ENCODE results near the gene FOXN3.
"Not testable (repeated sequence)": the region's sequence is repeated elsewhere in the genome, so short reads cannot be mapped to it uniquely, and the experiment has no call there.

The FOXN3 gene

DNA sequence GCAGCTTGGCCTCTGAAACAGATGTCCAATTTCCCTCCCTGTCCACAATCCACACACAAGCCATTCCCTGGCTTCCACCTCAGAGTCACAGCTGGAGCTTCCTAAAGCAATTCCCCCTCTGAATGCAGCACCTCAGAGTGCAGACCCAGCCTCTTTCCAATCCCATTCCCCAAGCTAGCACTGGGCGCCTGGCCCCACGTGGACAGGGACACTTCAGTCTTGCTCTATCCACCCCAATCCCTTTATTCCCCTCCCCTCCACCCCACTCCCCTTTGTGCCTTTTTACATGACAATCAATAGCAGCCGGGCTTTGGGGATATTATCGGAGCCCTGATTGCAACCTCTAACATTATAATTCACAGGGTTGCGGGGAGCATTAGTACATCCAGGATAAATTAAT, 300.0 kb downstream of the FOXN3 start:
- no peak for DNase-seq

- DNase-seq = no peak
These were observed 302.9 kb downstream of the FOXN3 start for GRCh38 chr14:89114109-89114508.

DNA sequence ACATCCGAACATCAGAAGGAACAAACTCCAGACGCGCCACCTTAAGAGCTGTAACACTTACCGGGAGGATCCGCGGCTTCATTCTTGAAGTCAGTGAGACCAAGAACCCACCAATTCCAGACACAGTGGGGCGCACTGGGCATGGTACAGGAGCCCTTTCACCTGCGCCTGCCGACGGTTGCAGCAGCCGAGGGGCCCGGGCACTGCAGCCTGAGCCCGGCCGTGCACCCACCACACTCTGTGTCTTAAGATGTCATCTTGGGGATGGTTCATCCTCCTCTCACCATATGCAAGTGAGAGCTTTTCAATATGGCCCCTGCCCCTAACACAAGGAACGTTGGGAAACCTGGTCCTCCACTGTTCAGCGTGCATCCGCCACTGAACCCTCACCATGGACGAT, 304.3 kb downstream of the FOXN3 start:
- DNase-seq = no peak

DNA sequence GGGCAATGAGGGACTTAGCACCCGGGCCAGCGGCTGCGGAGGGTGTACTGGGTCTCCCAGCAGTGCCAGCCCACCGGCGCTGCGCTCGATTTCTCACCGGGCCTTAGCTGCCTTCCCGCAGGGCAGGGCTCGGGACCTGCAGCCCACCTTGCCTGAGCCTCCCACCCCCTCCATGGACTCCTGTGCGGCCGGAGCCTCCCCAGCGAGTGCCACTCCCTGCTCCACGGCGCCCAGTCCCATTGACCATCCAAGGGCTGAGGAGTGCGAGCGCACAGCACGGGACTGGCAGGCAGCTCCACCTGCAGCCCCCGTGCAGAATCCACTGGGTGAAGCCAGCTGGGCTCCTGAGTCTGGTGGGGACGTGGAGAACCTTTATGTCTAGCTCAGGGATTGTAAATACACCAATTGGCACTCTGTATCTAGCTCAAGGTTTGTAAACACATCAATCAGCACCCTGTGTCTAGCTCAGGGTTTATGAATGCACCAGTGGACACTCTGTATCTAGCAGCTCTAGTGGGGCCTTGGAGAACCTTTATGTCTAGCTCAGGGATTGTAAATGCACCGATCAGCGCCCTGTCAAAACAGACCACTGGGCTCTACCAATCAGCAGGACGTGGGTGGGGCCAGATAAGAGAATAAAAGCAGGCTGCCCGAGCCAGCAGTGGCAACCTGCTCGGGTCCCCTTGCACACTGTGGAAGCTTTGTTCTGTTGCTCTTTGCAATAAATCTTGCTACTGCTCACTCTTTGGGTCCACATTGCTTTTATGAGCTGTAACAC, 305.1 kb downstream of the FOXN3 start:
- DNase-seq = not testable (repeated sequence)

DNA sequence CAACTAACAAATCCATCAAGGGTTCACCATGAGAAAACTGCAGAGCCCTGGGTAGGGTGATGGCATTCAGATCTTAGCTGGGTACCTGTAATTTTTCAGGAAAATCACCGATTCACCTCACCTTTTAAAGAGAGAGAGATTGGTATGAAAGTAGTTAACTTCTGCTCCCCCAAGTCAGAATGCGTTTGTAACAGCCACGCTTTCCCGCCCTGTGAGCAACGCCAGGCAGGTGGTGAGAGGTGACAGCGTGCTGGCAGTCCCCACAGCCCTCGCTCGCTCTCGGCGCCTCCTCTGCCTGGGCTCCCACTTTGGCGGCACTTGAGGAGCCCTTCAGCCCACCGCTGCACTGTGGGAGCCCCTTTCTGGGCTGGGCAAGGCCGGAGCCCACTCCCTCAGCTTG, 305.8 kb downstream of the FOXN3 start:
- not testable (repeated sequence) for DNase-seq

- DNase-seq = no peak
These were observed 306.9 kb downstream of the FOXN3 start for GRCh38 chr14:89110110-89110509.

- DNase-seq = no peak
These were observed 308.4 kb downstream of the FOXN3 start for GRCh38 chr14:89108608-89109007.

GRCh38 chr14:89107626-89108025, 309.4 kb downstream of the FOXN3 start:
- DNase-seq = no peak

All from CD4-positive, alpha-beta T cell treated with Interleukin-17A for 4 hours (primary cell).